Glutamatergic neuron (in vitro differentiated cells): ENCODE measurements around the gene GPR17. TPM values are rescaled to one million over a fixed set of nuclear protein-coding genes. Genes with fewer than 3 reads are reported as not detected.

ENCODE experiments used
- DNase-seq: peaks from one replicate; pipeline ENCODE4 v3.0.0; 2022
- H3K27ac Mint-ChIP-seq: one replicate; pipeline ENCODE4 v1.8.0; 2020; ENCODE audit warnings: mild to moderate bottlenecking, mixed read lengths, inconsistent platforms; ENCODE audit not compliant: unreplicated experiment
- H3K27me3 Mint-ChIP-seq: one replicate; pipeline ENCODE4 v1.8.0; 2020; ENCODE audit warnings: mild to moderate bottlenecking, moderate library complexity, mixed read lengths, inconsistent platforms; ENCODE audit not compliant: unreplicated experiment
- H3K36me3 Mint-ChIP-seq: one replicate; pipeline ENCODE4 v1.8.0; 2020; ENCODE audit warnings: mild to moderate bottlenecking, mixed read lengths, inconsistent platforms; ENCODE audit not compliant: unreplicated experiment
- H3K4me1 Mint-ChIP-seq: one replicate; pipeline ENCODE4 v1.8.0; 2020; ENCODE audit warnings: mild to moderate bottlenecking, low read depth, mixed read lengths, inconsistent platforms; ENCODE audit not compliant: unreplicated experiment
- H3K4me3 Mint-ChIP-seq: one replicate; pipeline ENCODE4 v1.8.0; 2020; ENCODE audit warnings: mild to moderate bottlenecking, mixed read lengths, inconsistent platforms; ENCODE audit not compliant: unreplicated experiment
- H3K9me3 Mint-ChIP-seq: one replicate; pipeline ENCODE4 v1.8.0; 2020; ENCODE audit warnings: mild to moderate bottlenecking, moderate library complexity, mixed read lengths, inconsistent platforms; ENCODE audit not compliant: unreplicated experiment
- total RNA-seq: library from RNA; stranded (reverse); fragmentation: NEBNext Ultra II Directional; extraction: Animal tissue kit (Norgen Biotek cat#: 25700); gene quantifications from one replicate; pipeline ENCODE4 v1.2.1, GENCODE V29; 2021; ENCODE audit not compliant: unreplicated experiment
- TF ChIP-seq, protein P1 (sequence below): fragments of 200-600 bp; sonication (generic); IDR thresholded peaks from one replicate; pipeline ENCODE4 v1.5.0; 2021; ENCODE audit not compliant: partially characterized antibody, unreplicated experiment

Gene GPR17
- total RNA-seq, 1 donor from 2014 or later = not detected

DNA sequence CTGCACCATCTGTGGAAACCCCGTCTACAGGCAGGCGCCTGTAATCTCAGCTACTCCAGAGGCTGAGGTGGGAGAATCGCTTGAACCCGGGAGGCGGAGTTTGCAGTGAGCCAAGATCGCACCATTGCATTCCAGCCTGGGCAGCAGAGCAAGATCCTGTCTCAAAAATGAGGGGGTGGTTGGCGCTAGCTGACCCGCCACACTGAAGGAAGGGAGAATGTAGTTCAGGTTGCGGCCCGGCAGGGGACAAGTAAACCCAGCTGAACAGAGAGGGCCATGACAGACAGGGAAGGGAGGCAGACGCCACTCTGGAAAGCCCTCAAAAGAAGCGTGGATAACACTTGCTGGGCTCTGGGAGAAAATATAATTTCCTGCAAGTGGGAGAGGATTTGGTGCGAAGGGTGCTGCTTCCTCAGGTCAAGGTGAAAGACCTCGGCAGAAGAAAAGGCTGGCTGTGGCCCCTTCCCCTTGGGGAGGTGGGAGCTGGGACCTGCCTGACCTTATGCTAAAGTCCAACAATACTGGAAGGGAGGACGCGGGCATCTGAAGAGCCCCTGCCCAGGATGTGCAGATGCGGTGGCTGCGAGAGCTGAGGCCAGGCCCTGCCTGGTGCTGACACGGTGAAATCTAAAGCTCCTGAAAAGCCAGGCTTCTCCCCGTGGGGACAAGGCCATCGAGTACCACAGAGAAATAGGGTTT is 51.7 kb downstream of the GPR17 start:
- H3K27me3 Mint-ChIP-seq = peaks cover 6% of the 10 kb centered on the region
- H3K36me3 Mint-ChIP-seq = no peaks in the 10 kb centered on the region
- peaks cover 20% of the 10 kb centered on the region for H3K9me3 Mint-ChIP-seq
- TF ChIP-seq, protein P1, sequence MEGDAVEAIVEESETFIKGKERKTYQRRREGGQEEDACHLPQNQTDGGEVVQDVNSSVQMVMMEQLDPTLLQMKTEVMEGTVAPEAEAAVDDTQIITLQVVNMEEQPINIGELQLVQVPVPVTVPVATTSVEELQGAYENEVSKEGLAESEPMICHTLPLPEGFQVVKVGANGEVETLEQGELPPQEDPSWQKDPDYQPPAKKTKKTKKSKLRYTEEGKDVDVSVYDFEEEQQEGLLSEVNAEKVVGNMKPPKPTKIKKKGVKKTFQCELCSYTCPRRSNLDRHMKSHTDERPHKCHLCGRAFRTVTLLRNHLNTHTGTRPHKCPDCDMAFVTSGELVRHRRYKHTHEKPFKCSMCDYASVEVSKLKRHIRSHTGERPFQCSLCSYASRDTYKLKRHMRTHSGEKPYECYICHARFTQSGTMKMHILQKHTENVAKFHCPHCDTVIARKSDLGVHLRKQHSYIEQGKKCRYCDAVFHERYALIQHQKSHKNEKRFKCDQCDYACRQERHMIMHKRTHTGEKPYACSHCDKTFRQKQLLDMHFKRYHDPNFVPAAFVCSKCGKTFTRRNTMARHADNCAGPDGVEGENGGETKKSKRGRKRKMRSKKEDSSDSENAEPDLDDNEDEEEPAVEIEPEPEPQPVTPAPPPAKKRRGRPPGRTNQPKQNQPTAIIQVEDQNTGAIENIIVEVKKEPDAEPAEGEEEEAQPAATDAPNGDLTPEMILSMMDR = no peak
- H3K27ac Mint-ChIP-seq = no peak overlapping the region
- H3K4me3 Mint-ChIP-seq = no peak overlapping the region
- no peak for DNase-seq
- peaks cover 12% of the 10 kb centered on the region for H3K4me1 Mint-ChIP-seq

DNA sequence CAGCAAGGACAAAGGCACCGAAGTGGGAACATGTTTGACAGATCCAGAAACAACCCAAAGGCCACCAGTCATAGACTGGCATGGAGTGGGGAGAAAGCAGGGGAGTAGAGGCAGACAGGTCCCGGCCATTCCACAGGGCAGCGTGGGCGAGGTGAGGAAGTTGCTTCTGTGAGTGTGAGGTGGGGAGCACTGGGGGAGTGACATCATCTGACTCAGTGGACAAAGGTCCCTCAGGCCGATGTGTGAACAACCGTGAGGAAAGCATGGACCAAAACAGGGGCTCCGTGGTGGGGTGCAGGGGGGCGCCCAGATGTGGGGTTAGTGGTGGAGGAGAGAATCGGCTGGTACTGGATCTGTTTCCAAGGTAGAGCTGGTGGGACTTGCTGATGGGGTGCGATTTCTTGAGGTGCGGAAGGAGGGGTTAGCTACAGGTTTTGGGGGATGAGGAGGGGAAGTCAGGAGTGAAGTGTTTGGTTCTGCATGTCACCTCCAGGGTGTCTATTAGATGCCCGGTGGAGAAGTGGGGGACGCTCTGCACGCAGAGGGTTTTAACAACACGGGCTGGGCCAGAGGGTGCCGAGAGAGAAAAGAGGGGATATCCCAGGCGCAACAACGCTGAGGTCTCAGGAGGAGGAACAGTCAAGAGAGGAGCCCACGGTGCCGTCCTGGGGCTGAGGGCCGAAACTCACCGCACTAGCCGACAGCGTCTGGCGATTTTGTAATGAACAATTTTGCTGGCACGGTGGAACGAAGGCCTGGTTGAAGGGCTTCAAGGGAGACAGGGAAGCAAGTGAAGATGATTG is 52.8 kb downstream of the GPR17 start:
- peaks cover 19% of the 10 kb centered on the region for H3K4me1 Mint-ChIP-seq
- H3K4me3 Mint-ChIP-seq = no peak overlapping the region
- peaks cover 21% of the 10 kb centered on the region for H3K9me3 Mint-ChIP-seq
- peak overlapping the region; percentile 4 for H3K27ac Mint-ChIP-seq
- H3K36me3 Mint-ChIP-seq = no peaks in the 10 kb centered on the region
- DNase-seq = no peak
- TF ChIP-seq, protein P1 = no peak
- H3K27me3 Mint-ChIP-seq = peaks cover 6% of the 10 kb centered on the region

DNA sequence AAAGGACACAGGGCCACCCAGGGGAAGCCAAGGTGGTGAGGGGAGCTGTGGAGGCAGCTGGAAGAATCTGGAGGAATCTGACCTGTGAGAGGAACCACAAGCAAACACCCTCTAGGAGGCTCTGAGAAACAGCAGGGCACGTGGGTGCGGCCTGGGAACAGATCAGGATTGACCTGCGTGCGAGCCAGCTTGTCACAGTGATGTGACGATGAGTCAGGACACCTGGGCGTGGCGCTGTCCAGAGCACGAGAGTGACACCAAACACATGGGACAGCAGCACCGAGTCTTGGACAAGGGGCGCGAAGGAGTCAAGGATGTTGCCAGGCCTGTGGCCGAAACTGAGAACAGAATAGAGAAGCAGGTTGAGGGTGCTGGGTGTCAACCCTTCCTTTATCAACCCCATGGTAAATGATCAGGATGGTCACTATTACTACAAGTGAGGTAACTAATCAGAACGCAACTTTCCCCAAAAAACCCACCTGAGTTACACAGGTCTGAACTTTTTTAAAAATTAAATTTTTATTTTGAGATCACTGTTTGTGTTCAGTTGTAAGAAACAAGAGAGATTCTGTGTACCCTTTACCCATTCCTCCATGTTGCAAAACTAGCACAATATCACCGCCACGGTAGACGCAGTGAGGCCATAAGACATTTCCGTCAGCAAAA is 54.7 kb downstream of the GPR17 start:
- TF ChIP-seq, protein P1 = no peak
- Mint-ChIP-seq H3K27me3 (peaks cover 6% of the 10 kb centered on the region), H3K27ac (peak overlapping the region; percentile 94), H3K4me1 (peaks cover 19% of the 10 kb centered on the region), H3K4me3 (peak overlapping the region; percentile 93), H3K36me3 (no peaks in the 10 kb centered on the region), H3K9me3 (peaks cover 21% of the 10 kb centered on the region)
- peak; percentile 62 for DNase-seq

DNA sequence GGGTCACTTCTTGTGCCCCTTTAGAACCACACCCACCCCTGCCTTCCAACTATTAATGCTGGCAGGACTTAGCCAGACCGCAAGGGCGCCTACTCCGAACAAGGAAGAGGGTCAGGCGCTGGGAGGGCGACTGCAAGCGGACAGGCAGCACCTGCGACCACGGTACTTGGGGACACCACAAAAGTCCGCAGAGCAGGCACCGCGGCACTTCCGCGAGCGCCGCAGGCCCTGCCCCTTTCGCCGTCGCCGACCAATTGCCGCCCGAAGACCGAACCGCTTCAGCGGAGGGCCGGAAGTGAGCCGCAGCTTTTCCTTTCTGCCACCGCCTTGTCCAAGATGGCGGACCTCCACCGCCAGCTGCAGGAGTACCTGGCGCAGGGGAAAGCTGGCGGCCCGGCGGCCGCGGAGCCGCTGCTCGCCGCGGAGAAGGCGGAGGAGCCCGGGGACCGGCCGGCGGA is 55.3 kb downstream of the GPR17 start, which contains the start of gene SFT2D3:
Gene SFT2D3 (plus strand): TSS at position 305 of the 458 bp plus-strand sequence. CDS start 32 bp downstream, at position 337.
- Mint-ChIP-seq H3K36me3 (no peaks in the 10 kb centered on the region), H3K9me3 (peaks cover 21% of the 10 kb centered on the region), H3K27ac (peak within 1 kb of the TSS; percentile 95), H3K4me1 (peaks cover 19% of the 10 kb centered on the region), H3K4me3 (peak within 1 kb of the TSS; percentile 93), H3K27me3 (peaks cover 6% of the 10 kb centered on the region)
- TF ChIP-seq, protein P1 = no peak
- DNase-seq = peak; percentile 93
